ENCODE results near the gene AP4M1.

Gene AP4M1

GRCh38 chr7:100101016-100101862 lies at the start of gene AP4M1, which contains the start of gene MCM7:
Gene AP4M1 (plus strand): TSS chr7:100101643. CDS start chr7:100101715, 72 bp downstream.
Gene MCM7 (minus strand): TSS chr7:100101397. CDS start chr7:100101294, 103 bp downstream.
- peak; percentile 95 to 99 (median 95) for DNase-seq (ENCODE audit: low read depth in 3 of 3)

DNA sequence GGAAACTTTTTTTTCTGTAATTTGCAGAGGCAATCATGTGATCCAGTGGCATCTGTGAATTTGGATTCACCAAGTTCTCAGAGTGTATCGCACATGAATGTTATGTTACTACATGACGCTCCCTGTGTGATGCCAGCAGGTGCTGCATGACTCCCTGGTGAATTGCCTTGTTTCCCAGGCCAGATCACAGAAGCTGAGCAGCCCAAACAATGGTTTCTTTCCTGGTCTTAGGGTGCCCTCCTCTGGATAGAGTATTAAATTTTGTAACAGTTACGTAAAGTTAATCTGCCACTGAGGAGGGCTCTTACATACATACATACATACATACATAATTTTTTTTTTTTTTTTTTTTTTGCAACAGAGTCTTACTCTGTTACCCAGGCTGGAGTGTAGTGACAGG lies 48.2 kb upstream of the AP4M1 start:
- no peak for DNase-seq (ENCODE audit: low read depth in 3 of 3)

DNA sequence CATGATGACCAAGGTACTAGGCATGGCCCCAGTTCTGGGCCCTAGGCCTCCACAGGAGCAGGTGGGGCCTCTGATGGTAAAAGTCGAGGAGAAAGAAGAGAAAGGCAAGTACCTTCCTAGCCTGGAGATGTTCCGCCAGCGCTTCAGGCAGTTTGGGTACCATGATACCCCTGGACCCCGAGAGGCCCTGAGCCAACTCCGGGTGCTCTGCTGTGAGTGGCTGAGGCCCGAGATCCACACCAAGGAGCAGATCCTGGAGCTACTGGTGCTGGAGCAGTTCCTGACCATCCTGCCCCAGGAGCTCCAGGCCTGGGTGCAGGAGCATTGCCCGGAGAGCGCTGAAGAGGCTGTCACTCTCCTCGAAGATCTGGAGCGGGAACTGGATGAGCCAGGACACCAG lies 44.4 kb upstream of the AP4M1 start:
- DNase-seq (ENCODE audit: low read depth in 3 of 3): no peak

DNA sequence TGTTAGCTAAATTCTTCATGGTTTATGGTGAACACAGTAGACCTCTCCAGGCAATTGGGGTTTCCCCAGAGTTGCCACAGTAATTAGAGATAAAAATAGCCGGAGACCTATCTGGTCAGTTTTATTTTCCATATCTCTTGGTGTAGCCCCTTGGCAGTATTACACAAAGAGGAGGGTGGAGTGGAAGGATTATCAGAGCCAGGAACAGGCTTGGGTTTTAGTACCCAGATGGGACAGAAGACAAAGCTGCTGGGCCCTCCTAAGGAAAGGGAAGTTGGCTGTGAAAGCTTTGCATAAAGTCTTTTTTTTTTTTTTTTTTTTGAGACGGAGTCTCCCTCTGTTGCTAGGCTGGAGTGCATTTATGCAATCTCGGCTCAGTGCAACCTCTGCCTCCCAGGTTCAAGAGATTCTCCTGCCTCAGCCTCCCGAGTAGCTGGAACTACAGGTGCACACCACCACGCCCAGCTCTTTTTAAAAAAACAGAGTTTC lies 42.1 kb upstream of the AP4M1 start:
- DNase-seq (ENCODE audit: low read depth in 3 of 3): no peak

- DNase-seq (ENCODE audit: low read depth in 3 of 3): no peak
Observed at GRCh38 chr7:100061518-100062193, 39.8 kb upstream of the AP4M1 start.

DNA sequence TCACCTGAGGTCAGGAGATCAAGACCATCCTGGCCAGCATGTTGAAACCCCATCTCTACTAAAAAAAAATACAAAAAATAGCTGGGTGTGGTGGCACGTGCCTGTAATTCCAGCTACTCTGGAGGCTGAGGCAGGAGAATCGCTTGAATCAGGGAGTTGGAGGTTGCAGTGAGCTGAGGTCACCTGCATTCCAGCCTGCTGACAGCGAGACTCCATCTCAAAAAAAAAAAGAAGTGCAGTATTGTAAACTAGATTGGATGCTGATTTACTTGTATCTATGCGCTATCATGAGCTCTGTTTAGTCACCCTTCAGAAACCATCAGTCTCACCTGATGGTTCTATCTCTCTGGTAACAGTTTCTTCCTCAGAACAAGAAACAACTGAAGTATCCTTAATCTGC lies 38.1 kb upstream of the AP4M1 start:
- DNase-seq (ENCODE audit: low read depth in 3 of 3): no peak

DNA sequence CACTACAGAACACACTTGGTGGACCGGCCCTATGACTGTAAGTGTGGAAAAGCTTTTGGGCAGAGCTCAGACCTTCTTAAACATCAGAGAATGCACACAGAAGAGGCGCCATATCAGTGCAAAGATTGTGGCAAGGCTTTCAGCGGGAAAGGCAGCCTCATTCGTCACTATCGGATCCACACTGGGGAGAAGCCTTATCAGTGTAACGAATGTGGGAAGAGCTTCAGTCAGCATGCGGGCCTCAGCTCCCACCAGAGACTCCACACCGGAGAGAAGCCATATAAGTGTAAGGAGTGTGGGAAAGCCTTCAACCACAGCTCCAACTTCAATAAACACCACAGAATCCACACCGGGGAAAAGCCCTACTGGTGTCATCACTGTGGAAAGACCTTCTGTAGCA lies 37.3 kb upstream of the AP4M1 start:
- no peak for DNase-seq (ENCODE audit: low read depth in 3 of 3)

DNA sequence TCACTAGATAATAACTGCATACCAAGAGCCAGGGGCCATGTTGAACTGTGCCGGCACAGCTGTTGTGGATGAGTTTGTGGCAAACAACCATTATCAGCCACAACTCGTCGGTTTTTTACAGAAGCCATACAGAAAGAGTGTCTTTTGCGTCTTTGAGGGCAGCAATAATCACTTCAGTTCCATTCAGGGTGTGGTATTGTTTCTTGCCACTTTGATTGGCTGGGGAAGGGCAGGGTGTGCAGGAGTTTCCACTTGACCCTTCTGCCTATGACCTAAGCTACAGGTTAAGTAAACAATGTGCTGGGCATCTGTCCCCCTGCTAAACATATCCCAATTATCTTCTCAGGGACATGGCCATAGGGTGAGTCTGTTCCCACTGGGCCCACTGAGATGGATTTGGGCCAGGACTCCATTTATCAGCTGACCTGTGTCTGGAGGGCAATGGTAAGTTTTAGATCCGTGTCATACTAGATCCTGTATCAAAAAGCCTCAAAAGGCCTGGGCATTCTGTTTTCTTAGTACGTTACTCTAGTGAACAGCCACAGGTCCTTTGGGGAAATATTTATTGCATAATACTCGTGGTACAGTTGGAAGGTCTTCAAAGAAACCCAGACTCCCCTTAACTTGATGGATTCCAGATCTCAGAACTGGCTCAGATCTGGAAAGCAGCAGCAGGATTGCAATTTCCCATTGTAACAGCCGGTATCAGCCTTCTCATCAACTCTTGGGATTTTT lies 35.8 kb upstream of the AP4M1 start:
- no peak for DNase-seq (ENCODE audit: low read depth in 3 of 3)

GRCh38 chr7:100066953-100067352 lies 34.5 kb upstream of the AP4M1 start:
- DNase-seq (ENCODE audit: low read depth in 3 of 3): no peak

GRCh38 chr7:100069991-100070390 lies 31.5 kb upstream of the AP4M1 start:
- DNase-seq (ENCODE audit: low read depth in 3 of 3): no peak

DNA sequence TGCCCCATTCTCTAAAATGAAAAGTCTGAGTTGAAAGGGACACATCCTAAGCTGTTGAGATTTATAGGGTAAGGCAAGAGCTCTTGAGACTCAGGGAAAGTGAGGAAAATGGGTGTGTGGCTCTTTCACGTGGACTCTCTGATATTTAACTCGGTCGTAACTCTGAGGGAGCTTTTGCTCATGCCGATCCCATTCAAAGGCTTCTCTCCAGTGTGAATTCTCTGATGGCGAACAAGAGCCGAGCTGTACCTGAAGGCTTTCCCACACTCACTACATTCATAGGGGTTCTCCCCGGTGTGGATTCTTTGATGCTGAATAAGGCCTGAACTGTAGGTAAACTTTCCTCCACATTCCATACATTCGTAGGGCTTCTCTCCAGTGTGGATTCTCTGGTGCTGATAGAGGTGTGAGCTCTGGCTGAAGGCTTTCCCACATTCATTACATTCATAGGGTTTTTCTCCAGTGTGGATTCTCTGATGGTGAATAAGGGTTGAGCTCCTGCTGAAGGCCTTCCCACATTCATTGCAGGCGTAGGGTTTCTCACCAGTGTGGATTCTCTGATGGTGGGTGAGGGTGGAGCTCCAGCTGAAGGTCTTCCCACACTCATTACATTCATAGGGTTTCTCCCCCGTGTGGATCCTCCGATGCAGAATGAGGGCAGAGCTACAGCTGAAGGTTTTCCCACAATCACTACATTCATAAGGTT lies 30.3 kb upstream of the AP4M1 start:
- no peak for DNase-seq (ENCODE audit: low read depth in 3 of 3)

GRCh38 chr7:100072462-100072861 lies 29.0 kb upstream of the AP4M1 start:
- no peak for DNase-seq (ENCODE audit: low read depth in 3 of 3)

GRCh38 chr7:100074841-100075240 lies 26.6 kb upstream of the AP4M1 start:
- DNase-seq (ENCODE audit: low read depth in 3 of 3): no peak

DNA sequence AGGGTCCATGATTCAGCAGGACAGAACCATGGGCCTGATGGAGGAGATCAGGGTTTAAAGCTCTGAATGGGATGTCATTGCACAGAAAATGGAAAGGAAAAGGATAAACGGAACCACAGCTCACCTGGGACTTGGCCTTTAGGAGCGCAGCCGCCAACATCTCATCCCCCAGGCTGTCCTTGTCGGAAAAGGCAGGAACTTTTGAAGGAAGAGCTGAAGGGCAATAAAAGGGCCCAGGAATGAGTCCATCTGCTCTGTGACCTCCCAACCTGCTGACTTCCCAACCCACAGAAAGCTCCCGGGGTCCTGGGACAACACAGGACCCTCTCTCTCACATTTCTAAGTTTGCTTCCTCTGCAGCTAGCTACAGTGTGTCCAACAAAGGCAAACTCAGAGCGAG lies 26.0 kb upstream of the AP4M1 start:
- no peak for DNase-seq (ENCODE audit: low read depth in 3 of 3)

DNA sequence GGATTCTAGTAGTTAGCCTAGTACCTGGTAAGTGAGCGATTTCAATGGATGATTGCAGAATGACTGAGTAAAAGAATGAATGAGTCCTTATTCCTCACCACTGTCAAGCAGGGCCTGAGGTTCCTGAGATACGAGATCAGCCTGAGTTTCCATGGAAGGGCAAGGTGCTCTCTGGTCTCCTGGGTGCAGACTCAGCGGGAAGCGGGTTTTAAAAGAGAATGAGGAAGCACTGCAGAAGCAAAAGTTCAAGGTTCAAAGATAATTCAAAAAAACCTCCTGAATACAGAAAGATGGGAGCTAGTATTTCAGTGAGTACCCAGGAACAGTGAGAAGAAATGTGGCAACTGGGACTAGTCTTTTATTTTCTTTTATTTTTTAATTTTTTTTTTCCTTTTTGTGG lies 24.2 kb upstream of the AP4M1 start:
- DNase-seq (ENCODE audit: low read depth in 3 of 3): no peak

DNA sequence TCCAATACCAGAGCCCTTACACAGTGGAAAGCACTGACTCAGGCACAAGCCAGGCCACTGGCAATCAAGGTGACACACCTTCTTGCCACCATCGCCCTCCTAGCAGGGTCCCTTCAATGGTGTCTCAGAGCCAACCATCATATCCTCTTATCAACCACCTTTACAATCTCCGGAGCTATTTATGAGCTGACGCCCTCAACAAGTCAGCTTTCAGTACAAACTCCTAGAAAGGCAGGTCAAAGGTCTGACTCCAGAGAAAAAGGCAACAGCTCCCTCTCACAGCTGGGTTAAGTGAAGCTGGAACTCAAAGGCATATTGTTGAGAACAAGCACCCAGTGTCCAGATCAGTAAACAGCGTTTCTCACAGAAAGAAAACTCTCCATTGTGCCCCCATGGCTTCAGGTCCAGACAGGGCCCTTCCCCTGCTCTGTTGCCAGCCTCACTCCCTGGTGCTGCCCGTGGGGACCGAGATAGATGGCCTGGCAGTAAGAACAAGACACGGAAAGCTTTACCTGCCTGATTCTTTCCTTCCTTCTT lies 22.4 kb upstream of the AP4M1 start:
- DNase-seq (ENCODE audit: low read depth in 3 of 3): no peak

DNA sequence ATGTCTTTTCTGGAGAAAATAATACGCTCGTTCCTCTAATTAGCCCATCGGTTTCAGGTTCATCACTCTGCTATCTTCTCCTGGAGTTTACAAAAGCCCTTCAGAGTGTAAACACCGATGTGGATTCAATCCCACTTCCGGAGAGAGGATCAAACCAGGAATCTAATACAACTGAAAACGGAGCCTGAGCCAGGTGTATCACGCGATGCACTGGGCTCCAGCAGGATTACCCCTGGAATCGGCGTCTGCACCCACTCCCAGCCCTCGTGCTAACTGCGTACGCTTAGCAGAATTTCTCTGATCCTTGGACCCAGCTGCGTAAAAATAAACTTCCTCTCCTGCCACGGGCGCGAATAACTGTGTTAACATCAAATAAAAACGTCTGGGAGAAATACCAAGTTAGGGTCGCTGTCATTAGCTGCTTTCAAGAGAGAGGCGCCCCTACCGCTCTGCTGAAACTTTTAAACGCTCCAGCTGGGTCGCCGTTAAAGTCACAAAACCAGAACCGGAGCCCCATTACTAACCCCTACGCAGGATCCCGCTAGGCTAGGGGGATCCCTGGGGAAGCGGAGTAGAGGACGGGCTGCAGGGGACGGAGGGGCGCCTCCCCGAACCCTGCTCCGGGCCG lies 20.4 kb upstream of the AP4M1 start:
- DNase-seq (ENCODE audit: low read depth in 3 of 3): no peak

- peak; percentile 91 to 97 (median 97) for DNase-seq (ENCODE audit: low read depth in 3 of 3)
Observed at GRCh38 chr7:100081535-100082102, 19.8 kb upstream of the AP4M1 start, which contains the start of gene ZNF3. Gene ZNF3 (minus strand): TSS chr7:100081723. CDS start chr7:100077357, 4,366 bp downstream.

DNA sequence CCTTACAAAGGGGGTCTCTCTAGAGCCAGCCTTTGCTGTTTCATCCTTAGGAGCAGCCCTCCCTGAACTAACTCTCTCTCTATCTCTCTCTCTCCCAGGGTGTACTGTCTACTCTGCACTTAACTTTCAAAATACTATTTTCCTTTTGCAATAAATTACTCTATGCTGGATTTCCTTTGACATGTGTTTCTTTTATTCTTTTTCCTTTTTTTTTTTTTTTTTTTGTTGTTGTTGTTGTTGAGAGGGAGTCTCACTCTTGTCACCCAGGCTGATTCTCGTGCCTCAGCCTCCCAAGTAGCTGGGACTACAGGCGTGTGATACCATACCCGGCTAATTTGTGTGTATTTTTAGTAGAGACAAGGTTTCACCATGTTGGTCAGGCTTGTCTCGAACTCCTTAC lies 18.5 kb upstream of the AP4M1 start:
- DNase-seq (ENCODE audit: low read depth in 3 of 3): no peak

GRCh38 chr7:100085515-100085914 lies 15.9 kb upstream of the AP4M1 start:
- DNase-seq (ENCODE audit: low read depth in 3 of 3): no peak

Data from stimulated activated CD4-positive, alpha-beta T cell treated with anti-CD3 and anti-CD28 coated beads, TNF-alpha, amount 100 ng/mL, for 24 hours (primary cell).